IPS-18a (cell line): ENCODE measurements around the gene SNX1.
A peak's percentile ranks its signal among the peaks of the same experiment; 100 is the strongest.

ENCODE experiments used
- H3K27ac ChIP-seq: one replicate; pipeline ENCODE4 v1.5.1; 2013; ENCODE audit warnings: low read length
- H3K27me3 ChIP-seq: one replicate; pipeline ENCODE4 v1.6.1; 2013; ENCODE audit warnings: mild to moderate bottlenecking, low read length; ENCODE audit not compliant: control insufficient read depth, insufficient read depth
- H3K36me3 ChIP-seq: one replicate; pipeline ENCODE4 v1.6.1; 2013; ENCODE audit warnings: low read depth, low read length; ENCODE audit not compliant: control insufficient read depth
- H3K4me1 ChIP-seq: one replicate; pipeline ENCODE4 v1.6.1; 2013; ENCODE audit warnings: low read depth, low read length; ENCODE audit not compliant: control insufficient read depth
- H3K4me3 ChIP-seq: one replicate; pipeline ENCODE4 v1.5.1; 2013; ENCODE audit warnings: low read length
- H3K9ac ChIP-seq: one replicate; pipeline ENCODE4 v1.6.1; 2013; ENCODE audit warnings: mild to moderate bottlenecking, low read length, moderate library complexity
- H3K9me3 ChIP-seq: one replicate; pipeline ENCODE4 v1.6.1; 2013; ENCODE audit warnings: low read depth, low read length; ENCODE audit not compliant: control insufficient read depth

The SNX1 gene

GRCh38 chr15:64143276-64143675, 47.5 kb downstream of the SNX1 start:
- no peaks in the 10 kb centered on the region for H3K27me3 ChIP-seq
- H3K9me3 ChIP-seq: no peaks in the 10 kb centered on the region
- H3K4me1 ChIP-seq: no peaks in the 10 kb centered on the region
- H3K9ac ChIP-seq: no peak overlapping the region
- H3K4me3 ChIP-seq: no peak overlapping the region
- H3K27ac ChIP-seq: no peak overlapping the region
- H3K36me3 ChIP-seq: no peaks in the 10 kb centered on the region

- Histone ChIP-seq H3K4me1 (no peaks in the 10 kb centered on the region), H3K27me3 (no peaks in the 10 kb centered on the region), H3K27ac (no peak overlapping the region), H3K9me3 (no peaks in the 10 kb centered on the region), H3K36me3 (no peaks in the 10 kb centered on the region), H3K4me3 (no peak overlapping the region), H3K9ac (no peak overlapping the region)
Observed at GRCh38 chr15:64144192-64144564, 48.4 kb downstream of the SNX1 start.

- Histone ChIP-seq H3K4me1 (no peaks in the 10 kb centered on the region), H3K27ac (no peak overlapping the region), H3K9ac (no peak overlapping the region)
Observed at GRCh38 chr15:64144565-64145281, 48.9 kb downstream of the SNX1 start.

GRCh38 chr15:64146041-64146440, 50.3 kb downstream of the SNX1 start:
- Histone ChIP-seq H3K4me3 (no peak overlapping the region), H3K9ac (no peak overlapping the region), H3K4me1 (no peaks in the 10 kb centered on the region), H3K27me3 (peaks cover 12% of the 10 kb centered on the region), H3K27ac (no peak overlapping the region), H3K9me3 (no peaks in the 10 kb centered on the region), H3K36me3 (no peaks in the 10 kb centered on the region)

More at GRCh38 chr15:64144565-64145281, 48.9 kb downstream of the SNX1 start:
- H3K27me3 ChIP-seq: no peaks in the 10 kb centered on the region
- no peaks in the 10 kb centered on the region for H3K9me3 ChIP-seq
- no peak overlapping the region for H3K4me3 ChIP-seq
- no peaks in the 10 kb centered on the region for H3K36me3 ChIP-seq

- no peak overlapping the region for H3K4me3 ChIP-seq
- H3K4me1 ChIP-seq: no peaks in the 10 kb centered on the region
- H3K27me3 ChIP-seq: peaks cover 14% of the 10 kb centered on the region
- H3K9me3 ChIP-seq: no peaks in the 10 kb centered on the region
- no peak overlapping the region for H3K27ac ChIP-seq
- no peak overlapping the region for H3K9ac ChIP-seq
- H3K36me3 ChIP-seq: no peaks in the 10 kb centered on the region
Observed at GRCh38 chr15:64146520-64146884, 50.7 kb downstream of the SNX1 start.

- H3K9ac ChIP-seq: no peak overlapping the region
- H3K27ac ChIP-seq: no peak overlapping the region
- no peaks in the 10 kb centered on the region for H3K36me3 ChIP-seq
- no peak overlapping the region for H3K4me3 ChIP-seq
- no peaks in the 10 kb centered on the region for H3K9me3 ChIP-seq
- no peaks in the 10 kb centered on the region for H3K4me1 ChIP-seq
- H3K27me3 ChIP-seq: peaks cover 18% of the 10 kb centered on the region
Observed at GRCh38 chr15:64146885-64147681, 51.3 kb downstream of the SNX1 start.

- peaks cover 29% of the 10 kb centered on the region for H3K27me3 ChIP-seq
- H3K4me3 ChIP-seq: no peak overlapping the region
- H3K9ac ChIP-seq: no peak overlapping the region
- no peaks in the 10 kb centered on the region for H3K36me3 ChIP-seq
- H3K27ac ChIP-seq: no peak overlapping the region
- no peaks in the 10 kb centered on the region for H3K9me3 ChIP-seq
- H3K4me1 ChIP-seq: peaks cover 7% of the 10 kb centered on the region
Observed at GRCh38 chr15:64148168-64148567, 52.4 kb downstream of the SNX1 start.

- Histone ChIP-seq H3K36me3 (no peaks in the 10 kb centered on the region), H3K4me1 (peaks cover 10% of the 10 kb centered on the region), H3K9me3 (no peaks in the 10 kb centered on the region), H3K27ac (no peak overlapping the region), H3K9ac (no peak overlapping the region), H3K4me3 (no peak overlapping the region), H3K27me3 (peaks cover 32% of the 10 kb centered on the region)
Observed at GRCh38 chr15:64148581-64148980, 52.8 kb downstream of the SNX1 start.

GRCh38 chr15:64149424-64149823, 53.6 kb downstream of the SNX1 start:
- no peak overlapping the region for H3K27ac ChIP-seq
- H3K27me3 ChIP-seq: peaks cover 32% of the 10 kb centered on the region
- no peaks in the 10 kb centered on the region for H3K9me3 ChIP-seq
- H3K4me3 ChIP-seq: no peak overlapping the region
- H3K36me3 ChIP-seq: peaks cover 3% of the 10 kb centered on the region
- peaks cover 10% of the 10 kb centered on the region for H3K4me1 ChIP-seq
- H3K9ac ChIP-seq: no peak overlapping the region

GRCh38 chr15:64149893-64150578, 54.3 kb downstream of the SNX1 start:
- H3K36me3 ChIP-seq: peaks cover 3% of the 10 kb centered on the region
- H3K9ac ChIP-seq: no peak overlapping the region
- no peak overlapping the region for H3K4me3 ChIP-seq
- H3K9me3 ChIP-seq: no peaks in the 10 kb centered on the region
- H3K27me3 ChIP-seq: peaks cover 32% of the 10 kb centered on the region
- H3K4me1 ChIP-seq: peaks cover 10% of the 10 kb centered on the region
- H3K27ac ChIP-seq: no peak overlapping the region

GRCh38 chr15:64151727-64152506, 56.1 kb downstream of the SNX1 start, which contains the start of gene SNX22:
TSS of gene SNX22 (plus strand) at chr15:64151731. CDS start at chr15:64151776, 45 bp downstream.
- Histone ChIP-seq H3K4me3 (peak within 1 kb of the TSS; percentile 60), H3K27me3 (peaks cover 32% of the 10 kb centered on the region), H3K27ac (no peak within 1 kb of the TSS), H3K9ac (peak within 1 kb of the TSS; percentile 28), H3K36me3 (peaks cover 20% of the 10 kb centered on the region), H3K4me1 (peaks cover 10% of the 10 kb centered on the region), H3K9me3 (no peaks in the 10 kb centered on the region)
